Neural progenitor cell (in vitro differentiated cells): Measurements from ENCODE around the gene S100A5. TPM values are rescaled to one million over a fixed set of nuclear protein-coding genes. Genes with fewer than 3 reads are reported as not detected.
A peak's percentile ranks its signal among the peaks of the same experiment; 100 is the strongest.

Experiments used
- DNase-seq: peaks from one replicate; pipeline ENCODE4 v3.0.0-alpha.2; 2016; ENCODE audit warnings: low spot score
- H2AFZ ChIP-seq: fragments of 200-600 bp; sonication (generic); replicated peaks from 2 replicates; pipeline ENCODE4 v1.6.1; 2016; ENCODE audit warnings: antibody characterized with exemption
- H3F3A ChIP-seq: fragments of 200-600 bp; sonication (generic); 2 replicates; pipeline ENCODE4 v1.6.1; 2016; ENCODE audit warnings: antibody characterized with exemption, low read depth
- H3K27ac ChIP-seq: fragments of 200-600 bp; sonication (generic); 2 replicates; pipeline ENCODE4 v1.5.1; 2016; ENCODE audit warnings: mild to moderate bottlenecking
- H3K27me3 ChIP-seq: fragments of 200-600 bp; sonication (generic); 2 replicates; pipeline ENCODE4 v1.6.1; 2016; ENCODE audit warnings: mild to moderate bottlenecking, moderate library complexity
- H3K36me3 ChIP-seq: fragments of 200-600 bp; sonication (generic); 2 replicates; pipeline ENCODE4 v1.5.1; 2016
- H3K4me1 ChIP-seq: fragments of 200-600 bp; sonication (generic); 2 replicates; pipeline ENCODE4 v1.6.1; 2016; ENCODE audit warnings: mixed run types
- H3K4me2 ChIP-seq: fragments of 200-600 bp; sonication (generic); 2 replicates; pipeline ENCODE4 v1.6.1; 2016
- H3K4me3 ChIP-seq: fragments of 200-600 bp; sonication (generic); 2 replicates; pipeline ENCODE4 v1.5.1; 2016
- H3K79me2 ChIP-seq: fragments of 200-600 bp; sonication (generic); 2 replicates; pipeline ENCODE4 v1.6.1; 2016; ENCODE audit warnings: low read depth
- H3K9ac ChIP-seq: fragments of 200-600 bp; sonication (generic); 2 replicates; pipeline ENCODE4 v1.6.1; 2016
- H3K9me3 ChIP-seq: fragments of 200-600 bp; sonication (generic); 2 replicates; pipeline ENCODE4 v1.5.1; 2016; ENCODE audit warnings: low read depth
- H4K20me1 ChIP-seq: fragments of 200-600 bp; sonication (generic); 2 replicates; pipeline ENCODE4 v1.6.1; 2016; ENCODE audit warnings: low read depth
- H3K27ac Mint-ChIP-seq: 3 replicates; pipeline ENCODE4 v1.8.0; 2021; ENCODE audit warnings: mixed read lengths
- H3K27me3 Mint-ChIP-seq: 2 replicates; pipeline ENCODE4 v1.8.0; 2022; ENCODE audit warnings: low read depth, mild to moderate bottlenecking, inconsistent platforms, moderate library complexity, mixed read lengths; ENCODE audit not compliant: insufficient read depth
- H3K36me3 Mint-ChIP-seq: 3 replicates; pipeline ENCODE4 v1.8.0; 2021; ENCODE audit warnings: mixed read lengths
- H3K4me1 Mint-ChIP-seq: 3 replicates; pipeline ENCODE4 v1.8.0; 2021; ENCODE audit warnings: mixed read lengths
- H3K4me3 Mint-ChIP-seq: 3 replicates; pipeline ENCODE4 v1.8.0; 2021; ENCODE audit warnings: mild to moderate bottlenecking, moderate library complexity, mixed read lengths
- H3K9me3 Mint-ChIP-seq: 3 replicates; pipeline ENCODE4 v1.8.0; 2020; ENCODE audit warnings: mixed read lengths
- CTCF ChIP-seq: fragments of 200-600 bp; sonication (generic); IDR thresholded peaks from 2 replicates; pipeline ENCODE4 v1.5.1; 2017; ENCODE audit warnings: antibody characterized with exemption, mild to moderate bottlenecking
- EZH2 ChIP-seq: fragments of 200-600 bp; sonication (generic); IDR thresholded peaks from 2 replicates; pipeline ENCODE4 v1.6.1; 2017; ENCODE audit warnings: antibody characterized with exemption, mild to moderate bottlenecking, moderate library complexity
- EZH2phosphoT487 ChIP-seq: fragments of 200-600 bp; sonication (generic); IDR thresholded peaks from 2 replicates; pipeline ENCODE4 v1.6.1; 2017; ENCODE audit warnings: antibody characterized with exemption
- total RNA-seq: library from RNA; depleted of rRNA; stranded (reverse); fragments of >200 nt; gene quantifications from 2 replicates; pipeline ENCODE4 v1.2.3, GENCODE V29; 2015; ENCODE audit warnings: low replicate concordance

The S100A5 gene
- total RNA-seq, 1 donor from 2014 or later, result not detected

GRCh38 chr1:153560771-153561465 lies 20.2 kb upstream of the S100A5 start:
- Histone ChIP-seq H2AFZ (no peak overlapping the region), H3K27me3 (no peaks in the 10 kb centered on the region), H3F3A (no peaks in the 10 kb centered on the region), H3K4me1 (no peaks in the 10 kb centered on the region), H3K79me2 (no peaks in the 10 kb centered on the region), H3K9ac (no peak overlapping the region), H3K4me3 (no peak overlapping the region), H3K36me3 (no peaks in the 10 kb centered on the region), H4K20me1 (no peaks in the 10 kb centered on the region), H3K4me2 (no peak overlapping the region), H3K27ac (no peak overlapping the region), H3K9me3 (no peaks in the 10 kb centered on the region)
- TF ChIP-seq EZH2phosphoT487, result no peak
- TF ChIP-seq CTCF, result no peak
- no peak for TF ChIP-seq EZH2
- Mint-ChIP-seq H3K4me1 (peaks cover 8% of the 10 kb centered on the region), H3K27ac (no peak overlapping the region), H3K9me3 (no peaks in the 10 kb centered on the region), H3K27me3 (peaks cover 10% of the 10 kb centered on the region), H3K36me3 (no peaks in the 10 kb centered on the region), H3K4me3 (no peak overlapping the region)
- DNase-seq, result no peak

GRCh38 chr1:153560241-153560640 lies 19.5 kb upstream of the S100A5 start:
- no peak overlapping the region for H3K4me3 ChIP-seq

GRCh38 chr1:153557877-153558276 lies 17.1 kb upstream of the S100A5 start:
- no peaks in the 10 kb centered on the region for H3K79me2 ChIP-seq
- H3K4me3 Mint-ChIP-seq, result no peak overlapping the region
- no peak overlapping the region for H3K27ac ChIP-seq

More at GRCh38 chr1:153560241-153560640, 19.5 kb upstream of the S100A5 start:
- no peaks in the 10 kb centered on the region for H3K9me3 ChIP-seq
- H3K27me3 ChIP-seq, result no peaks in the 10 kb centered on the region
- Mint-ChIP-seq H3K36me3 (no peaks in the 10 kb centered on the region), H3K4me1 (peaks cover 3% of the 10 kb centered on the region), H3K27me3 (peaks cover 8% of the 10 kb centered on the region), H3K4me3 (peak overlapping the region; percentile 53), H3K27ac (no peak overlapping the region), H3K9me3 (no peaks in the 10 kb centered on the region)
- no peaks in the 10 kb centered on the region for H3K79me2 ChIP-seq
- no peak for TF ChIP-seq EZH2
- no peak for TF ChIP-seq EZH2phosphoT487
- TF ChIP-seq CTCF, result no peak
- no peaks in the 10 kb centered on the region for H3K36me3 ChIP-seq
- H3K9ac ChIP-seq, result no peak overlapping the region
- no peak overlapping the region for H2AFZ ChIP-seq
- H4K20me1 ChIP-seq, result no peaks in the 10 kb centered on the region
- H3K27ac ChIP-seq, result no peak overlapping the region
- DNase-seq, result no peak
- H3F3A ChIP-seq, result no peaks in the 10 kb centered on the region
- no peaks in the 10 kb centered on the region for H3K4me1 ChIP-seq
- no peak overlapping the region for H3K4me2 ChIP-seq

More at GRCh38 chr1:153557877-153558276, 17.1 kb upstream of the S100A5 start:
- Histone ChIP-seq H3K4me1 (no peaks in the 10 kb centered on the region), H3F3A (no peaks in the 10 kb centered on the region), H3K4me2 (no peak overlapping the region), H3K36me3 (no peaks in the 10 kb centered on the region), H3K9me3 (no peaks in the 10 kb centered on the region), H2AFZ (no peak overlapping the region), H3K27me3 (no peaks in the 10 kb centered on the region), H3K4me3 (no peak overlapping the region), H4K20me1 (no peaks in the 10 kb centered on the region), H3K9ac (no peak overlapping the region)
- Mint-ChIP-seq H3K27me3 (peaks cover 2% of the 10 kb centered on the region), H3K36me3 (no peaks in the 10 kb centered on the region), H3K4me1 (peaks cover 5% of the 10 kb centered on the region), H3K9me3 (no peaks in the 10 kb centered on the region), H3K27ac (no peak overlapping the region)
- no peak for TF ChIP-seq CTCF
- TF ChIP-seq EZH2, result no peak
- no peak for TF ChIP-seq EZH2phosphoT487
- DNase-seq, result no peak
